Stimulated activated CD4-positive, alpha-beta T cell treated with anti-CD3 and anti-CD28 coated beads, TNF-alpha, amount 100 ng/mL, for 1 hour (primary cell): Measurements from ENCODE around the gene SAXO2.
"Not testable (repeated sequence)": the region's sequence is repeated elsewhere in the genome, so short reads cannot be mapped to it uniquely, and the experiment has no call there.

Source experiments
- DNase-seq, 3 donors: peaks; one replicate each; pipeline ENCODE4 v3.0.0-alpha.2; 2020; ENCODE audit warnings: low read depth in 3 of 3, low spot score in 1 of 3

SAXO2 gene, protein sequence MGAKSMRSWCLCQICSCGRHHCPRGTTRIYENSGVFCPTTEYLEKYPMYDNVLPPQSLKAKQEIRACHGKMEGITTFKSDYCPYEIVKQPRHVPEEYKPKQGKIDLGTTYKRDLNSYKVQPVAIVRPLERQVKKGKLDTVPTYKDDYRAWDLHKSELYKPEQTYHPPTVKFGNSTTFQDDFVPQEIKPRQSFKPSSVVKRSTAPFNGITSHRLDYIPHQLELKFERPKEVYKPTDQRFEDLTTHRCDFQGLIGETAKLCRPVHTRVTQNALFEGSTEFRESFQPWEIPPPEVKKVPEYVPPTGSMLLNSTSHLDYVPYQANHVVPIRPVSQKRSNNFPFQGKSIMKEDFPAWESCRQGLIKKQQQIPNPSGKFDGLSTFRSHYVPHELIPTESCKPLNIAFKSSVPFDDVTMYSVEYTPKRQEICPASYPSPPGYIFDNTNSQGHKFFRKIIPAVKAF

GRCh38 chr15:82262422-82263026 lies at the start of gene SAXO2, which contains the start of gene EFL1:
TSS of gene SAXO2 (plus strand) at chr15:82262818. CDS start at chr15:82262880, 62 bp downstream.
TSS of gene EFL1 (minus strand) at chr15:82262734. CDS start at chr15:82261778, 956 bp downstream.
- peak; percentile 60 to 87 (median 63) for DNase-seq

- DNase-seq, result not testable (repeated sequence)
Measured at GRCh38 chr15:82216092-82216491, 46.5 kb upstream of the SAXO2 start.

DNA sequence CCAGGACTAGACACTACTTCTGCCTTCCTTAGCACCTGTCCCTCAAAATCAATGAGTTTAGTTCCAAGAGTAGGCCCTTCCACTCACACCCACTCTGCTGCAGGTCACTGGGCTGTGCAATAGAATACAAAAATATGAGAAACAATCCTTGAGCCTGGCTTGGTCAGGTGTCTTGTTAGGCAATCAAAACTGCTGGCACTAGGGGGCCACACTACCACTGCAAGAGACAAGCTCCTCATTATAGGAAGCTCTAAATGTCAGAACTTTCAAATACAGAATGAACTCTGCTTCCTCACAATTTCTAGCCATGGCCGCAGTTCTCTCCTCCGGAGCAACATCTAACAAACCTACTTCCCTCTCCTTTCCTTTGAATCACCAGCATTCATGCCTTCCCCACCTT lies 41.1 kb upstream of the SAXO2 start:
- DNase-seq, result not testable (repeated sequence)

- no peak for DNase-seq
Measured at GRCh38 chr15:82228750-82229149, 33.9 kb upstream of the SAXO2 start.

- no peak for DNase-seq
Measured at GRCh38 chr15:82231233-82231632, 31.4 kb upstream of the SAXO2 start.

DNA sequence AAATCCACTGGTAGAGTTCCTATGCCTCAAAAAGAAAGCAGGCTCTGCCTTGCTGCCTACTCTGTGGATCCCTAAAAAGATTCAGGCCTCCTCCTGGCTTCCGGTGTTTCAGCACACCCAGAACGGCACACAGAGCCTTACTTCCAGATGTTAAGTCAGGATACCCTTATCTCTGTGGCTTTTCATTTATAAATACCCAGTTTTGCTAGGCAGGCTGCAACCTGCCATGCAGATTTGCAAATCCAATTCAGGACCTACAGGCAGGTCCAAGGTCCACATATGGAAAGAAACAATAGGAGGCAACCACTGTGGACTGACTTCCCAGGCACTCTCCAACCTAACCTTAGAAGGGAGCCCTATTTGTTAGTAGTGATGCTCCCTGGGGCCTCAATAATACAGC lies 30.8 kb upstream of the SAXO2 start:
- no peak for DNase-seq

- DNase-seq, result not testable (repeated sequence)
Measured at GRCh38 chr15:82237944-82238534, 24.6 kb upstream of the SAXO2 start.

DNA sequence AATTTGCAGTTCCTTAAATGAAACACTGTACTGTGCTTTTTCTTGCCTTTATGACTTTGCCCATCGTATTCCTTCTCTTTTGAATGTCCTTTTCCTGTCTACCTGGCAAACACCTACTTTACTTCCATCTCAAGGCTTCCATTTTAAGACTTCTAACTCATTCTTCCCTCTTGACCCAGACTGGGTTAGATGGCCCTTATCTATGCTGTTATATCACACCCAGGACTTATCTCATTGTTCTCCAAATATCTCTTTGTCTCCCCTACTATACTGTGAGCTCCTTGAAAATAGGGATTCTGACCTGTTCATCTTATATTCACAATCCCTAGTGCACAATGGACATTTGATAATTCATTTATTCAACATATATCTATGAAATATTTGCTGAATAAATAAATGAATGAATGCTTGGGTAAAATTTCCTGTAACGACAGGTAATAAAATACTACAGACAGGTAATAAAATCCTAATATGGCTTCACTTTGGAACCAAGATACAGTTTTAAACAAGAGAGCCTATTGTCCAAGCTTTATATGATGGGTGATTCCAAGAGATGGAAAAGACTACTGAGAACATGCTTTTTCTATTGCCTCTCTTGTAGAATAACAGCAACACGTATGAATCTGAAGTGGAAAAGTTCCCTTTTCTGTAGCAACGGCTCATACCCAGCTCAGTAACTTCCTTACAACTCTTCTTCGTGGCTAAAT lies 22.8 kb upstream of the SAXO2 start:
- DNase-seq, result no peak

GRCh38 chr15:82241836-82242499 lies 20.6 kb upstream of the SAXO2 start:
- not testable (repeated sequence) for DNase-seq

GRCh38 chr15:82243644-82244043 lies 19.0 kb upstream of the SAXO2 start:
- not testable (repeated sequence) for DNase-seq

GRCh38 chr15:82245956-82246355 lies 16.7 kb upstream of the SAXO2 start:
- DNase-seq, result not testable (repeated sequence)

DNA sequence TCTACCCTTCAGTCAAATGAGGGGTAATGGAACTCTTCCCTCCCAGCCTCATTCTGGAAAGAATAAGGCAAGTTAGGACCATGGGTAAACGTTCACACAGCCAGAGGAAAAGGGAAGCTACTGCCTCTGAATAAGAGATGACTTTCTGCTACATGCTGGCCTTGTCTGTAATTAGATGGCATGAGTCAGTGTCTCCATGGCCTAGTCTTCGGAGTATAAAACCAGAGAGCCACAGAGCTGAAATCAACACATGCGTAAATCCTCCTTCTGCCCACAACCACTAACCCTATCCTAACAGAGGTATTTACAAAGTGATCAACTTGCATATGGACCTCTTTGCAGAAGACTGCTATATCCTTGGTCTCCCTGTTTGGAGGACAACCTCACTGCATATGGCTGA lies 14.4 kb upstream of the SAXO2 start:
- not testable (repeated sequence) for DNase-seq

GRCh38 chr15:82261566-82262421 lies 824 bp upstream of the SAXO2 start:
- DNase-seq, result peak in 1 of 3 donors; percentile 6

DNA sequence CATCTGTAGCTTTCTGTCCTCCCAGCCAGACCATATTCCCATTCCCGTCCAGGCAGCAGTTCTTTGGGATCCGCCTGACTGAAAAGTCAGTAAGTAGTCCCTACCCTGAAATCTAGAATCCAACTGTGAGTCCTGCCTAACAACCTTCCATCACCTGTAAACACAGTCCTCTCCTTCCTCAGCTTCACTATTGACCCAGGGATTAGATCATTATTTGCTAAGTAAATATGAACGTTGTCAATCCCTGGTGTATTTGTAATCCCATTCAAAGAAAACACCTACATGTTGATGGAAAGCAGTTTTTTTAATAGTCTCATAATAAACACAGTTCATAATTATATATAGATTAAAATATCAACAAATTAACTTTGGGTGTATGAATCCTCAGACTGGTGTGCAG lies 732 bp downstream of the SAXO2 start:
- no peak for DNase-seq

- DNase-seq, result not testable (repeated sequence)
Measured at GRCh38 chr15:82267137-82267536, 4.5 kb downstream of the SAXO2 start.

GRCh38 chr15:82268454-82268853 lies 5.8 kb downstream of the SAXO2 start:
- not testable (repeated sequence) for DNase-seq

DNA sequence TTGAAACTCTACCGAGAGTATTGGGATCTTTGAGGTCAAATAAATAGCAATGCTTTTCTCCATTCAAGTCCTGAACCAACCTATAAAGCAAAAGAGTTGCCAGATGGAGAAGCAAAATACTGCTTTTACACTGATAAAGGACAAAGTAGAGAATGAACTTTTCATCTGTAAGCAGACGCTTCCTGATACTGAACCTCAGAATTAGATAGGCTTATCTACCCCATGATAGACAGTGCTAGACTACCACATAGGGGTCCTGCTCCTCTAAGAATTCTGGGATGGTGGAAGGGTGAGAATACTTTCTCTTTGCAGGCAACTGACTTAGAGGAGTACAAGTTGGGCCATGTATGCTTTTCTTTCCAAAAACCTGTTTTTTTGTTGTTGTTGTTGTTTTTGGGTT lies 9.5 kb downstream of the SAXO2 start:
- DNase-seq, result no peak

DNA sequence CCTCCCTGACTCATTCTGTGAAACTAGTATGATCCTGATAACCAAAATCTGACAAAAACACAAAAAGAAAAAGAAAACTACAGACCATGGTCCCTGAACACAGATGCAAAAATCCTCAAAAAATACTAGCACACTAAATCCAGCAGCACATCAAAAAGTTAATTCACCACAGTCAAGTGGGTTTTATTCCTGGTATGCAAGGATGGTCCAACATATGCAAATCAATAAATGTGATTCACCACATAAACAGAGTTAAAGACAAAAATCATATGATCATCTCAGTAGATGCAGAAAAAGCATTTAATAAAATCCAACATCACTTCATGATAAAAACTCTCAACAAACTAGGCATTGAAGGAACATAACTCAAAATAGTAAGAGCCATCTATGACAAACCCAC lies 12.8 kb downstream of the SAXO2 start:
- DNase-seq, result no peak

DNA sequence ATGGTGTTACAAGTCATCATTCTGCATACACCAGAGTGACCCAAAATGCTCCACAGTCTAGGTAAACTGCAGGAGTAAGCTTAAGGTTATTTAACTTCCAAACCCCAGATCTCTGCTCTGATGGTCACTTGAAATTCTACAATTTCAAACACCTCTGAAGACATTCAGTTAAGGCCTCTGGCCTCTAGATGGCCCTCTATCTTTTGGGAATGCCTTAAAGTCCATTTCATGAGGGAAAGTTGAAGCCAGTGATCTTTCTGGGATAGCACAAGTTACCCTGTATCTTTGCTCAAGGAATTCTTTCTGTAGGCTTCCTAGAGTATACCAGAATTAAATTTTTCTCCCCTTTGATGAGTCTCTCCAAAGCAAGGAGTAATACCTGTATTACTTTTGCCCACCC lies 18.7 kb downstream of the SAXO2 start:
- not testable (repeated sequence) for DNase-seq

DNA sequence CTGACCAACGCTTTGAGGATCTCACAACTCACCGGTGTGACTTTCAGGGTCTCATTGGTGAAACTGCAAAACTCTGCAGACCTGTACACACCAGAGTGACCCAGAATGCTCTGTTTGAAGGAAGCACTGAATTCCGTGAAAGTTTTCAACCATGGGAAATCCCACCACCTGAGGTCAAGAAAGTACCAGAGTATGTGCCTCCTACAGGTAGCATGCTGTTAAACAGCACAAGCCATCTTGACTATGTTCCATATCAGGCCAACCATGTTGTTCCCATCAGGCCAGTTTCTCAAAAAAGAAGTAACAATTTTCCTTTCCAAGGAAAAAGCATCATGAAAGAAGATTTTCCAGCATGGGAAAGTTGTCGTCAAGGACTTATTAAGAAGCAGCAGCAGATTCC lies 19.8 kb downstream of the SAXO2 start:
- DNase-seq, result not testable (repeated sequence)
